HepG2 (cell line): ENCODE measurements around the gene ITM2B. TPM values are rescaled to one million over a fixed set of nuclear protein-coding genes. Genes with fewer than 3 reads are reported as not detected.

Experiments
- ASH2L ChIP-seq: fragments of 300-600, 200-600 bp; sonication (generic); IDR thresholded peaks from 2 replicates; pipeline ENCODE4 v1.7.0; 2017; ENCODE audit warnings: low read depth, mild to moderate bottlenecking, moderate library complexity, mixed read lengths, low read length; ENCODE audit not compliant: insufficient read length
- CHCHD3 ChIP-seq: sonication (generic); formaldehyde crosslinking; IDR thresholded peaks from 2 replicates; pipeline ENCODE4 v1.8.0; 2022; ENCODE audit warnings: mild to moderate bottlenecking, missing genetic modification reagents, moderate library complexity
- GFI1 ChIP-seq: sonication (generic); formaldehyde crosslinking; IDR thresholded peaks from 2 replicates; pipeline ENCODE4 v1.5.0; 2020; ENCODE audit warnings: missing genetic modification reagents, mild to moderate bottlenecking, borderline replicate concordance
- KAT2B ChIP-seq: fragments of 150-350 bp; IDR thresholded peaks from 2 replicates; pipeline ENCODE4 v1.6.1; 2014; ENCODE audit warnings: low read depth, low read length, borderline replicate concordance
- MAFG ChIP-seq: sonication (generic); formaldehyde crosslinking; IDR thresholded peaks from 2 replicates; pipeline ENCODE4 v1.5.1; 2020; ENCODE audit warnings: mild to moderate bottlenecking, missing genetic modification reagents
- MEIS2 ChIP-seq: sonication (generic); formaldehyde crosslinking; IDR thresholded peaks from 2 replicates; pipeline ENCODE4 v1.9.0; 2021; ENCODE audit warnings: mild to moderate bottlenecking, missing genetic modification reagents
- MLLT10 ChIP-seq: sonication (generic); formaldehyde crosslinking; IDR thresholded peaks from 2 replicates; pipeline ENCODE4 v1.4.0; 2020; ENCODE audit warnings: missing genetic modification reagents
- PAWR ChIP-seq: sonication (generic); formaldehyde crosslinking; IDR thresholded peaks from 2 replicates; pipeline ENCODE4 v1.4.0; 2020; ENCODE audit warnings: missing genetic modification reagents, mild to moderate bottlenecking, borderline replicate concordance
- SIN3B ChIP-seq: fragments of 150-350 bp; IDR thresholded peaks from 2 replicates; pipeline ENCODE4 v1.6.1; 2014; ENCODE audit warnings: low read length
- SOX13 ChIP-seq, 3 experiments: fragments of 450-650 bp in 1 of 3; sonication (generic) in 1 of 3; formaldehyde crosslinking in 1 of 3; IDR thresholded peaks in 2 of 3; conservative IDR thresholded peaks in 1 of 3; 2 replicates each; pipeline versions ENCODE4 v1.5.0 to v1.6.1; 2016 to 2020; ENCODE audit warnings: antibody characterized with exemption in 1 of 3, mild to moderate bottlenecking in 1 of 3, missing compliant biosample characterization in 1 of 3, missing genetic modification reagents in 1 of 3, moderate library complexity in 1 of 3
- SPEN ChIP-seq: sonication (generic); formaldehyde crosslinking; IDR thresholded peaks from 2 replicates; pipeline ENCODE4 v1.5.1; 2020; ENCODE audit warnings: low read depth, mild to moderate bottlenecking, missing genetic modification reagents
- ZFY ChIP-seq: sonication (generic); formaldehyde crosslinking; IDR thresholded peaks from 2 replicates; pipeline ENCODE4 v1.4.0; 2020; ENCODE audit warnings: missing genetic modification reagents
- ZNF280D ChIP-seq: sonication (generic); formaldehyde crosslinking; IDR thresholded peaks from 2 replicates; pipeline ENCODE4 v1.5.1; 2020; ENCODE audit warnings: mild to moderate bottlenecking, missing genetic modification reagents
- ZNF33B ChIP-seq: sonication (generic); formaldehyde crosslinking; IDR thresholded peaks from 2 replicates; pipeline ENCODE4 v1.5.1; 2020; ENCODE audit warnings: mild to moderate bottlenecking, missing genetic modification reagents
- ZNF446 ChIP-seq: sonication (generic); formaldehyde crosslinking; IDR thresholded peaks from 2 replicates; pipeline ENCODE4 v1.5.0; 2020; ENCODE audit warnings: mild to moderate bottlenecking, missing genetic modification reagents
- ZNF563 ChIP-seq: sonication (generic); formaldehyde crosslinking; IDR thresholded peaks from 2 replicates; pipeline ENCODE4 v1.8.0; 2022; ENCODE audit warnings: mild to moderate bottlenecking, moderate library complexity, missing genetic modification reagents
- ZNF589 ChIP-seq: sonication (generic); formaldehyde crosslinking; conservative IDR thresholded peaks from 2 replicates; pipeline ENCODE4 v1.8.0; 2022; ENCODE audit warnings: mild to moderate bottlenecking, moderate library complexity, missing genetic modification reagents
- ZNF619 ChIP-seq: sonication (generic); formaldehyde crosslinking; IDR thresholded peaks from 2 replicates; pipeline ENCODE4 v1.4.0; 2020; ENCODE audit warnings: mild to moderate bottlenecking, missing genetic modification reagents
- ZNF652 ChIP-seq: IDR thresholded peaks from 2 replicates; pipeline ENCODE4 v1.6.1; 2016; ENCODE audit warnings: low read depth, borderline replicate concordance
- ZNF772 ChIP-seq: sonication (generic); formaldehyde crosslinking; IDR thresholded peaks from 2 replicates; pipeline ENCODE4 v1.5.0; 2020; ENCODE audit warnings: mild to moderate bottlenecking, missing genetic modification reagents
- ZSCAN12 ChIP-seq: sonication (generic); formaldehyde crosslinking; IDR thresholded peaks from 2 replicates; pipeline ENCODE4 v1.9.0; 2021; ENCODE audit warnings: mild to moderate bottlenecking, missing genetic modification reagents
- ZSCAN5A ChIP-seq: sonication (generic); formaldehyde crosslinking; IDR thresholded peaks from 2 replicates; pipeline ENCODE4 v1.8.0; 2022; ENCODE audit warnings: mild to moderate bottlenecking, missing genetic modification reagents, borderline replicate concordance
- polyA plus RNA-seq, 8 experiments: library from polyadenylated mRNA; depleted of rRNA in 3 of 8; stranded (reverse) in 7 of 8; unstranded in 1 of 8; fragments of >200 nt; fragmentation: Illumina TruSeq in 4 of 8; extraction: Trizol in 4 of 8; gene quantifications; 2 replicates each; pipeline versions ENCODE4 v1.2.1 to v1.2.3, GENCODE V29; 2011 to 2016; ENCODE audit warnings: low read depth in 4 of 8, missing spikeins in 1 of 8, mixed read lengths in 1 of 8; ENCODE audit not compliant: insufficient read depth in 1 of 8
- total RNA-seq, 5 experiments: library from RNA; depleted of rRNA; stranded (reverse); fragments of >200 nt; fragmentation: Illumina TruSeq; extraction: Trizol; gene quantifications; 2 replicates each; pipeline ENCODE4 v1.2.3, GENCODE V29; 2016; ENCODE audit warnings: low read depth in 1 of 5
- TF ChIP-seq, protein P1 (sequence below): sonication (generic); formaldehyde crosslinking; IDR thresholded peaks from 2 replicates; pipeline ENCODE4 v1.8.1; 2023; ENCODE audit warnings: mild to moderate bottlenecking, missing genetic modification reagents

Gene ITM2B
- total and polyA plus RNA-seq, 2 of the 13 experiments (the other 11 are each of a cell fraction or from before 2014, with no cell fraction given): 158 to 373 TPM

GRCh38 chr13:48232420-48233045 is 473 bp upstream of the ITM2B start (continued):
- TF ChIP-seq ZNF280D (CRISPR knock-in tag) (no peak), SOX13 (IDR thresholded peaks at IDR 0.05) (no peak), SOX13 (CRISPR knock-in tag; conservative IDR thresholded peaks at IDR 0.05 in 1 of 2, IDR thresholded peaks at IDR 0.05 in 1 of 2) (no peak), MAFG (CRISPR knock-in tag) (no peak), PAWR (CRISPR knock-in tag) (no peak), ZNF589 (CRISPR knock-in tag) (0 out of 2 replicates have a peak, but pooled peaks have one; percentile 8), ZNF652 (CRISPR knock-in tag) (no peak), ZNF33B (no peak), MEIS2 (CRISPR knock-in tag) (0 out of 2 replicates have a peak, but pooled peaks have one; percentile 55), CHCHD3 (no peak), SPEN (CRISPR knock-in tag) (no peak), SIN3B (0 out of 2 replicates have a peak, but pooled peaks have one; percentile 34), ZNF563 (peak; percentile 11; the same call in 1 of the 2 replicates), ZSCAN5A (no peak), ZNF446 (CRISPR knock-in tag) (no peak), ZSCAN12 (CRISPR knock-in tag) (0 out of 2 replicates have a peak, but pooled peaks have one; percentile 35), ZNF772 (CRISPR knock-in tag) (peak; percentile 30; the same call in 1 of the 2 replicates), ZFY (no peak; the same call in 1 of the 2 replicates), ZNF619 (CRISPR knock-in tag) (no peak), KAT2B (no peak), GFI1 (CRISPR knock-in tag) (no peak), ASH2L (peak; percentile 18), MLLT10 (CRISPR knock-in tag) (no peak)
- TF ChIP-seq, protein P1, sequence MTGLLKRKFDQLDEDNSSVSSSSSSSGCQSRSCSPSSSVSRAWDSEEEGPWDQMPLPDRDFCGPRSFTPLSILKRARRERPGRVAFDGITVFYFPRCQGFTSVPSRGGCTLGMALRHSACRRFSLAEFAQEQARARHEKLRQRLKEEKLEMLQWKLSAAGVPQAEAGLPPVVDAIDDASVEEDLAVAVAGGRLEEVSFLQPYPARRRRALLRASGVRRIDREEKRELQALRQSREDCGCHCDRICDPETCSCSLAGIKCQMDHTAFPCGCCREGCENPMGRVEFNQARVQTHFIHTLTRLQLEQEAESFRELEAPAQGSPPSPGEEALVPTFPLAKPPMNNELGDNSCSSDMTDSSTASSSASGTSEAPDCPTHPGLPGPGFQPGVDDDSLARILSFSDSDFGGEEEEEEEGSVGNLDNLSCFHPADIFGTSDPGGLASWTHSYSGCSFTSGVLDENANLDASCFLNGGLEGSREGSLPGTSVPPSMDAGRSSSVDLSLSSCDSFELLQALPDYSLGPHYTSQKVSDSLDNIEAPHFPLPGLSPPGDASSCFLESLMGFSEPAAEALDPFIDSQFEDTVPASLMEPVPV (CRISPR knock-in tag): no peak
